Suprapubic skin (tissue), 4 donors: ENCODE measurements around the gene BCAS1. TPM values are rescaled to one million over a fixed set of nuclear protein-coding genes. Genes with fewer than 3 reads are reported as not detected.

Experiments used
- DNase-seq, 2 donors: peaks; one replicate each; pipeline ENCODE4 v3.0.0-alpha.2; 2019; ENCODE audit warnings: low spot score in 2 of 2
- H3K27ac ChIP-seq: fragments of 200-600 bp; sonication (generic); one replicate; pipeline ENCODE4 v1.5.1; 2019
- H3K27me3 ChIP-seq: fragments of 200-600 bp; sonication (generic); one replicate; pipeline ENCODE4 v1.5.1; 2019
- H3K36me3 ChIP-seq: fragments of 200-600 bp; sonication (generic); one replicate; pipeline ENCODE4 v1.5.1; 2019
- H3K4me1 ChIP-seq: fragments of 200-600 bp; sonication (generic); one replicate; pipeline ENCODE4 v1.5.1; 2019
- H3K4me3 ChIP-seq: fragments of 200-600 bp; sonication (generic); one replicate; pipeline ENCODE4 v1.5.1; 2019; ENCODE audit warnings: mild to moderate bottlenecking
- H3K9me3 ChIP-seq: fragments of 200-600 bp; sonication (generic); one replicate; pipeline ENCODE4 v1.5.1; 2019
- CTCF ChIP-seq, 2 donors: fragments of 200-600 bp in 1 of 2; fragments of 450-650 bp in 1 of 2; sonication (generic) in 1 of 2; IDR thresholded peaks; one replicate each; pipeline ENCODE4 v1.5.1; 2016 to 2019; ENCODE audit warnings: antibody characterized with exemption in 2 of 2, mild to moderate bottlenecking in 1 of 2, moderate library complexity in 1 of 2
- EP300 ChIP-seq: sonication (generic); formaldehyde crosslinking; IDR thresholded peaks from one replicate; pipeline ENCODE4 v1.6.1; 2017; ENCODE audit warnings: antibody characterized with exemption
- POLR2A ChIP-seq, 2 donors: fragments of 450-650 bp; IDR thresholded peaks; one replicate each; pipeline ENCODE4 v1.6.1; 2017; ENCODE audit warnings: antibody characterized with exemption in 2 of 2, mild to moderate bottlenecking in 2 of 2, moderate library complexity in 2 of 2
- POLR2AphosphoS5 ChIP-seq, 3 donors: sonication (generic); formaldehyde crosslinking; IDR thresholded peaks; one replicate each; pipeline ENCODE4 v1.6.1; 2017; ENCODE audit warnings: antibody characterized with exemption in 3 of 3
- WGBS: methylation state at CpG from one replicate; pipeline ENCODE4 v1.1.5; 2018; 5-methylcytosine and 5-hydroxymethylcytosine counted together
- total RNA-seq, 4 donors: library from RNA; depleted of rRNA; stranded (reverse); fragments of >200 nt; gene quantifications; one replicate each; pipeline ENCODE4 v1.1.0, GENCODE V29; 2016

Gene BCAS1
- total RNA-seq, 4 donors from 2014 or later, result 1.7 to 3.4 (median 2.1) TPM

GRCh38 chr20:54019585-54019984 is 50.8 kb downstream of the BCAS1 start:
- DNase-seq, result no peak
- Histone ChIP-seq H3K36me3 (no peaks in the 10 kb centered on the region), H3K9me3 (no peaks in the 10 kb centered on the region), H3K4me1 (no peaks in the 10 kb centered on the region), H3K4me3 (no peak overlapping the region), H3K27ac (no peak overlapping the region), H3K27me3 (no peaks in the 10 kb centered on the region)
- 88% methylated on average over 6 of the region's 6 CpGs for WGBS
- TF ChIP-seq POLR2A (IDR thresholded peaks at IDR 0.05), result no peak
- no peak for TF ChIP-seq POLR2AphosphoS5 (IDR thresholded peaks at IDR 0.05)
- TF ChIP-seq EP300, result no peak
- no peak for TF ChIP-seq CTCF (IDR thresholded peaks at IDR 0.05)

DNA sequence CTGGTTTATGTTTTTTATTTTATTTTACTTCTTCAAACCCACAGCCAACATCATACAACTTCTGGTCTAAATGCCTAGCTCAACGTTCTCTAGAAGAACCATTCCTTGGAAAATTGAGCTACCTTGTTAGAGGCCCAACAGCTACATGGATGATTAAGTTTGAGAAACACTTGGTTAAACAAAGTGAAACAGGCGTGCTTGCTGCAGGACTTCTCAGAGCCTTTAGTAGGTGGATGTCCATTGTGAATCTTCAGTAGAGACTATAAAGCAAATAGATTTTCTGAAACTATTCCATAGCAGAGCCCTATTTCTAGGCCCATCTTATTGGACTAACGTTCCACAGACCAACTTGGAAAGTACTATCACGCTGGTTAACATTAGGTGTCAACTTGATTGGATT is 51.3 kb downstream of the BCAS1 start:
- H3K27me3 ChIP-seq, result no peaks in the 10 kb centered on the region
- TF ChIP-seq EP300 (no peak), POLR2A (IDR thresholded peaks at IDR 0.05) (no peak), CTCF (IDR thresholded peaks at IDR 0.05) (no peak), POLR2AphosphoS5 (IDR thresholded peaks at IDR 0.05) (no peak)
- H3K4me1 ChIP-seq, result peaks cover 3% of the 10 kb centered on the region
- H3K4me3 ChIP-seq, result no peak overlapping the region
- WGBS, result 91% methylated on average over 4 of the region's 4 CpGs
- no peak overlapping the region for H3K27ac ChIP-seq
- H3K9me3 ChIP-seq, result no peaks in the 10 kb centered on the region
- no peaks in the 10 kb centered on the region for H3K36me3 ChIP-seq
- DNase-seq, result no peak

- TF ChIP-seq CTCF (IDR thresholded peaks at IDR 0.05) (no peak), POLR2AphosphoS5 (IDR thresholded peaks at IDR 0.05) (no peak), EP300 (no peak), POLR2A (IDR thresholded peaks at IDR 0.05) (no peak)
These were observed 52.5 kb downstream of the BCAS1 start for GRCh38 chr20:54017846-54018245.

GRCh38 chr20:54015496-54015895 is 54.9 kb downstream of the BCAS1 start:
- TF ChIP-seq CTCF (IDR thresholded peaks at IDR 0.05), result no peak
- no peak for TF ChIP-seq POLR2A (IDR thresholded peaks at IDR 0.05)
- TF ChIP-seq EP300, result no peak
- TF ChIP-seq POLR2AphosphoS5 (IDR thresholded peaks at IDR 0.05), result no peak
- H3K4me1 ChIP-seq, result peaks cover 3% of the 10 kb centered on the region
- no peak overlapping the region for H3K27ac ChIP-seq
- no peak overlapping the region for H3K4me3 ChIP-seq
- no peak for DNase-seq
- no peaks in the 10 kb centered on the region for H3K9me3 ChIP-seq
- 39% methylated on average over 1 of the region's 1 CpG for WGBS
- H3K27me3 ChIP-seq, result no peaks in the 10 kb centered on the region
- H3K36me3 ChIP-seq, result no peaks in the 10 kb centered on the region

More at GRCh38 chr20:54017846-54018245, 52.5 kb downstream of the BCAS1 start:
- Histone ChIP-seq H3K4me1 (peaks cover 3% of the 10 kb centered on the region), H3K4me3 (no peak overlapping the region), H3K9me3 (no peaks in the 10 kb centered on the region), H3K36me3 (no peaks in the 10 kb centered on the region), H3K27me3 (no peaks in the 10 kb centered on the region), H3K27ac (no peak overlapping the region)
- 54% methylated on average over 4 of the region's 4 CpGs for WGBS
- no peak for DNase-seq

DNA sequence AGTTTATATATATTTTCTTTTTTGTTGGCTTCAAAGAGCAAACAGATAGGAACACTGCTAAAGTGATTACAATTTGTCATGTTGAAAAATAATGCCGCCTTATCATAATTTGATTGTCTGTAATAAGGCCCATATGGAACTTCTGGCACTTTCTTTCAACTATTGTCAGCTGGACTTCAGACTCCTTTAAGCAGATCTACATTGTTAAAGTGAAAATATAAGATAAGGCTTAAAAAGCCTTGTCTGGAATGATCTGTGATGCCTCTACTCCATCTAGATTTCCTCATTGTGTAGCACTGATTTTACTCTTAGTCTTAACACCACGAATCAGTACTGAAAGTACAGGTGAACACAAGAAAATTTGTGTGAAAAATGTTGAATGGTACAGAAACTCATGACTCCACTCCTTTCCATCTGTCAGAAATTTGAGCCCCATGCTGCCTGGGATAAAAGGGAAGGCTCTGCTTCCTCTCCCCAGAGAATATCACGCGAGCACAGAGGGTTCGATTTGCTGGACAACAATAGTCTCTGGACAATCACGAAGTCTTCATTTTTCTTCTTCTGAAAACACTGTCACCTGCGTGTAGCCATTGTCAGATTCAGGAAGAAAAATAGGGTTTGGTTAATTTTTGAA is 56.0 kb downstream of the BCAS1 start:
- 65% methylated on average over 7 of the region's 7 CpGs for WGBS
- no peaks in the 10 kb centered on the region for H3K27me3 ChIP-seq
- TF ChIP-seq CTCF (IDR thresholded peaks at IDR 0.05) (no peak), EP300 (no peak), POLR2AphosphoS5 (IDR thresholded peaks at IDR 0.05) (no peak), POLR2A (IDR thresholded peaks at IDR 0.05) (no peak)
- H3K4me3 ChIP-seq, result no peak overlapping the region
- DNase-seq, result no peak
- no peaks in the 10 kb centered on the region for H3K36me3 ChIP-seq
- H3K27ac ChIP-seq, result no peak overlapping the region
- peaks cover 3% of the 10 kb centered on the region for H3K4me1 ChIP-seq
- H3K9me3 ChIP-seq, result no peaks in the 10 kb centered on the region
